Measurements from ENCODE around the gene POFUT2.
A peak's percentile ranks its signal among the peaks of the same experiment; 100 is the strongest.

POFUT2 gene

DNA sequence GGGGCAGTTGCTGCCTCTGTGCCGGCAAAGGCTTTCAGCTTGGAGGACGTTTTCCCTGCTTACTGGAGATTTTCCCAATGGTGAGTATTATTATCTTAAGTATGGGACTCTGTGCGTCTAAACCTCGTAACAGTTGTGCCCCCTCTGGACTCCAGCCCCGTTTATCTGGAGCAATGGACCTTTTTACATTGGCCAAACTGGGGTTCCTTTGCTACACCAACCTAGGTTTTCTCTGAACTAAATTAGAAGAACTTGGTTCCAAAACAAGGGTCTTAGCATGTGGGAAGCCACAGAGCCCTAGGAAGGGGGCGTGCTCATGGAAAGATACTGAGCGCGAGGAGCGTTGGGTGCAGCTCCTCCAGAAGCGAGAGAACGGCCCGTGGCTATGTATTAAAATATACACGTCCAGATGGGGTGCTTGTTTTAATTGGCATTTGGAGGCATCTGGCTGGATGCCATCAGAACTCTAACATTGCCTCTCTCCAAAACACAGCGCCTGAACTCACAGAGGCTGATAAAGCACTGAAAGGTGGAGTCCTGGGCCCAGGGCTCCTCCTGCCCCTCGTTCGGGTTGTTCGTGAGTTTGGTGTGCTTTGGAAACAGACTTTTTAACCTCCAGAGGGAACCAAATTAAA lies 28.4 kb downstream of the POFUT2 start:
- TF ChIP-seq FOXM1 (IDR thresholded peaks at IDR 0.05; ENCODE audit: borderline replicate concordance, low read depth) = no peak
- TF ChIP-seq TAF1 (IDR thresholded peaks at IDR 0.05; ENCODE audit: low read depth) = no peak
- TF ChIP-seq, protein P1, sequence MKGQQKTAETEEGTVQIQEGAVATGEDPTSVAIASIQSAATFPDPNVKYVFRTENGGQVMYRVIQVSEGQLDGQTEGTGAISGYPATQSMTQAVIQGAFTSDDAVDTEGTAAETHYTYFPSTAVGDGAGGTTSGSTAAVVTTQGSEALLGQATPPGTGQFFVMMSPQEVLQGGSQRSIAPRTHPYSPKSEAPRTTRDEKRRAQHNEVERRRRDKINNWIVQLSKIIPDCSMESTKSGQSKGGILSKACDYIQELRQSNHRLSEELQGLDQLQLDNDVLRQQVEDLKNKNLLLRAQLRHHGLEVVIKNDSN (IDR thresholded peaks at IDR 0.05) = no peak
- TF ChIP-seq, protein P2, sequence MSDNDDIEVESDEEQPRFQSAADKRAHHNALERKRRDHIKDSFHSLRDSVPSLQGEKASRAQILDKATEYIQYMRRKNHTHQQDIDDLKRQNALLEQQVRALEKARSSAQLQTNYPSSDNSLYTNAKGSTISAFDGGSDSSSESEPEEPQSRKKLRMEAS (IDR thresholded peaks at IDR 0.05) = no peak
- no peak for TF ChIP-seq ZBTB7A (IDR thresholded peaks at IDR 0.05; ENCODE audit: low read depth)
- TF ChIP-seq TCF12 (IDR thresholded peaks at IDR 0.05; ENCODE audit: low read depth) = no peak
- no peak for TF ChIP-seq YY1 (IDR thresholded peaks at IDR 0.05; ENCODE audit: low read depth)
- TF ChIP-seq EGR1 (IDR thresholded peaks at IDR 0.05) = no peak

DNA sequence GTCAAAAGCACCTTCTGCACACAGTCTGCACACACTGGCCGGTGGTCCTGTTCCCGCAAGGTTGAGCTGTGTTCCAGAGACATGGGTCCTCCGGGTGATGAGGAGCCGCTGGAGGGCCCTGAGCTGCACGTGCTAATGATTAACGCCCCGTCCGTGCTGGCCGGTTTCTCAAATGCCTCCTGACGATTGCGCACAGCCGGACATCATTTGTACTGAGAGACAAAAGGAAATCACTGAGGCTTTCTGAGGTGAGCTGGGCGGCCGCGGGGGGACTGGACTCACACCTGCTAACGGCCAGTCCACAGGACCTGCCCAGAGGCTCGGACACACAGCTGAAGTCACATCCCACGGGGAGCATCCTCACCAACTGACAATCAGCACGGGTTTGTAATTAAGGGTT lies 29.2 kb downstream of the POFUT2 start:
- TF ChIP-seq, protein P2 (IDR thresholded peaks at IDR 0.05) = no peak
- TF ChIP-seq NFIC (IDR thresholded peaks at IDR 0.05) = no peak

DNA sequence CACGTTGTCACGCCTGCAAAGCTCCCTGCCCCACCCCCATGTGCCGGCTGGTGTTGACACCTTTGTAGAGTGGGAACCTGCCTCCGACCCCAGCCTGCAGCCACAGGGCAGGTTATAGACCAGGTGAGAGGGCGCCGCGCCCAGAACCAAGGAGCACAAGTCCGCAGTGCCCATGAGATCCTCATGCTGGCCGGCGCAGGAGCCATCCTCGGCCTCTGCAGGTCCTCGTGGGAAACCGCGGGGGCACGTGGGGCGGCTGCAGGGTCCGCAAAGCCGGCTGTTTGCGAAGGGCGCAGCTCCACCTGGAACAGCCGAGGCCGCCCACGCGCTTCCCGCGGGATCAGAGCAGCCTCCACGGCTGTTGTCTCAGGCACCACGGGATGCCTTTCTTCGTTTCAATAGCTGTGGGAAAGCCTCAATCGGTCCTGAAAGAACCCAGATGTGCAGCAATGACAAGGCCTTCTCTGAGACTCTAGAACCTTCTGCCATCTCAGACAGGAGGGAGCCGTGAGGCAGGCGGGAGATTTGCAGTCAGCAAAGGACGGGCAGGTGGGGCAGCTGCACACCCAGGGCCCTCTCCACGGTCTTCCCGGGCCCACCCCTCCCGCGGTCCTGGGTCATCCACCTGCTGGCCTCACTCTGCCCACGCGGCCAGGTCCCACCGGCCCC lies 29.9 kb downstream of the POFUT2 start:
- TF ChIP-seq EGR1 (IDR thresholded peaks at IDR 0.05) (peak; percentile 20; the same call in 1 of the 2 replicates), FOXM1 (IDR thresholded peaks at IDR 0.05; ENCODE audit: borderline replicate concordance, low read depth) (no peak)

DNA sequence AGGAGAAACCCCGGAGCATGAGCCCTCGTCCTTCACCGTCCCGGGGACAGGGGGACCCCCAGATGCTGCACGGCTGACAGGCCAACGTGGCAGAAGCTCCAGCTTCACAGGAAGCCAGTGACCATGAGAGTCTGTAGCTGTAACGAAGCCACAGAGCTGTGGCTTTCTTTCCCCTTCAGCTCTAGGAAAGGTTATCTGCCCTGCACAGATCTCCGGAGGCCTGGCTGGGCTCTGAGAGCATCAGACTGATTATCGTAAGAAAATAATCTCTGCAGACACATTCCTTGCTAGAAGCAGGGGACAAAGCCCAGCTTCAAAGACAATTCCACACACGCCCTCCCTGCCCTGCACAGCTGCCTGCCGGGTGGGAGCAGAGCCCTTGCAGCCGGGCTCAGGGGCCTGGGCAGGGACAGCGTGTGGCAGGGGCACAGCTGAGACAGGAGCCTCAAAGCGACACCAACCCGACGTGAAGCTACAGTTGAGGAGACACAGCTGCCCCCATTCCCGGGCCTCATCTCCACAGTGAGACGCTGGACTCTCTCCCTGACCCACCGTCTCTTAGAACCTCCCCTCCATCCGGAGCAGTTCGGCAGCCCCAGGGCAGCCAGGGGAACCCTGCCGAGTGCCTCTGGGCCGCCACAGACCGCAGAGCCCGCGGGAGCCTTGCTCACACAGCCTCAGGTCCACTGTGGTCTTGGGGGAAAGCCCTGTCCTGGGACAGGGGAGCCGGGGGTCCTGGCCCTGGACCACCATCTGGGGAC lies 30.6 kb downstream of the POFUT2 start:
- no peak for TF ChIP-seq CREB1 (IDR thresholded peaks at IDR 0.05; ENCODE audit: low read depth)
- TF ChIP-seq FOXM1 (IDR thresholded peaks at IDR 0.05; ENCODE audit: borderline replicate concordance, low read depth) = no peak
- TF ChIP-seq, protein P1 (IDR thresholded peaks at IDR 0.05) = no peak
- TF ChIP-seq, protein P2 (IDR thresholded peaks at IDR 0.05) = no peak
- TF ChIP-seq, protein P3, sequence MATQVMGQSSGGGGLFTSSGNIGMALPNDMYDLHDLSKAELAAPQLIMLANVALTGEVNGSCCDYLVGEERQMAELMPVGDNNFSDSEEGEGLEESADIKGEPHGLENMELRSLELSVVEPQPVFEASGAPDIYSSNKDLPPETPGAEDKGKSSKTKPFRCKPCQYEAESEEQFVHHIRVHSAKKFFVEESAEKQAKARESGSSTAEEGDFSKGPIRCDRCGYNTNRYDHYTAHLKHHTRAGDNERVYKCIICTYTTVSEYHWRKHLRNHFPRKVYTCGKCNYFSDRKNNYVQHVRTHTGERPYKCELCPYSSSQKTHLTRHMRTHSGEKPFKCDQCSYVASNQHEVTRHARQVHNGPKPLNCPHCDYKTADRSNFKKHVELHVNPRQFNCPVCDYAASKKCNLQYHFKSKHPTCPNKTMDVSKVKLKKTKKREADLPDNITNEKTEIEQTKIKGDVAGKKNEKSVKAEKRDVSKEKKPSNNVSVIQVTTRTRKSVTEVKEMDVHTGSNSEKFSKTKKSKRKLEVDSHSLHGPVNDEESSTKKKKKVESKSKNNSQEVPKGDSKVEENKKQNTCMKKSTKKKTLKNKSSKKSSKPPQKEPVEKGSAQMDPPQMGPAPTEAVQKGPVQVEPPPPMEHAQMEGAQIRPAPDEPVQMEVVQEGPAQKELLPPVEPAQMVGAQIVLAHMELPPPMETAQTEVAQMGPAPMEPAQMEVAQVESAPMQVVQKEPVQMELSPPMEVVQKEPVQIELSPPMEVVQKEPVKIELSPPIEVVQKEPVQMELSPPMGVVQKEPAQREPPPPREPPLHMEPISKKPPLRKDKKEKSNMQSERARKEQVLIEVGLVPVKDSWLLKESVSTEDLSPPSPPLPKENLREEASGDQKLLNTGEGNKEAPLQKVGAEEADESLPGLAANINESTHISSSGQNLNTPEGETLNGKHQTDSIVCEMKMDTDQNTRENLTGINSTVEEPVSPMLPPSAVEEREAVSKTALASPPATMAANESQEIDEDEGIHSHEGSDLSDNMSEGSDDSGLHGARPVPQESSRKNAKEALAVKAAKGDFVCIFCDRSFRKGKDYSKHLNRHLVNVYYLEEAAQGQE (IDR thresholded peaks at IDR 0.05; ENCODE audit: low read depth) = no peak
- no peak for TF ChIP-seq NFIC (IDR thresholded peaks at IDR 0.05)
- no peak for TF ChIP-seq YY1 (IDR thresholded peaks at IDR 0.05; ENCODE audit: low read depth)
- TF ChIP-seq RAD21 (IDR thresholded peaks at IDR 0.05; ENCODE audit: low read depth) = no peak
- no peak for TF ChIP-seq TAF1 (IDR thresholded peaks at IDR 0.05; ENCODE audit: low read depth)
- TF ChIP-seq CEBPB (IDR thresholded peaks at IDR 0.05) = no peak
- no peak for TF ChIP-seq TCF12 (IDR thresholded peaks at IDR 0.05; ENCODE audit: low read depth)
- TF ChIP-seq ZBTB7A (IDR thresholded peaks at IDR 0.05; ENCODE audit: low read depth) = no peak
- no peak for TF ChIP-seq TEAD4 (IDR thresholded peaks at IDR 0.05)
- no peak for TF ChIP-seq EGR1 (IDR thresholded peaks at IDR 0.05)
- TF ChIP-seq EP300 (IDR thresholded peaks at IDR 0.05; ENCODE audit: borderline replicate concordance) = no peak

DNA sequence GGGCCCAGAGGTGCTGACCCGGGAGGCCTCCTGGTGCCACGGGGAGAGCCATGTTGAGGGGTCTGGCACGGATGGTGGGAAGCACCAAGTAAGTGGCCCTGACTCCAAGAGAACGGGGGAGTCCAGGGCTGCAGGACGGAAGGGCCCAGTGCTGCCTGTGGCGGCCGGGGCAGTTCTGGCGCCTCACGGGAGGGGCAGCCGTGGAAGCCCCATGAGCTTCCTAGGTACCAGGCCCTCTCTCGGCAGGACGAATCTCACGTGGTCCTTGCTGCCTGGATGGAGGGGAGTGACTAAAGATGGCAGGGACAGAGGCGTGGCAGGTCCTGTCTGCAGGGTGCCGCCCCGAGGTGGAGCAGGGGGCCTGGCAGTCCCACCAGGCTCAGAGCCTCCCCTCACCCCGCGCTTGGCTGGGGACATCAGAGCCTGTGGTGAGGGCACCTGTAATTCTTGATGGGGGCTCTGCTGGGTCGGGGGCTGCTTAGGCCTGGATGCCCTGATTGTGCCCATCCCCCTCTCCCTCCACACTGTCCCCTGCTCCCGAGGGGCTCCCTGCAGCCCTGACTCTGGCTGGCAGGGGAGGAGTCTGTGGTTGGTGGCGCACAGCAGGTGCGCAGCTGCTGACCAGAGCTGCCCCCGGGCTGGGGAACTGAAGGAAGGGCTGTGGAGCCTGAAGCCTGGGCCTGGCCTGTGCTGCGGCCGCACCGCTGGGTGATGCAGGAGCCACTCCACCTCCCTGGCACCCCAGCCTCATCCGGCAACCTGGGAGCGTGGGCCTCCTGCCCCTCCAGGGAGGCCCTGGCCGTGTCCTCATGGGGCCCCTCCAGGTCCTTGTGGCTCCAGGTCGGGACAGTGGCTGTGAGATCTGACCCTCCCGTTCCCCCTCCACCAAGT lies 31.4 kb downstream of the POFUT2 start:
- no peak for TF ChIP-seq FOXM1 (IDR thresholded peaks at IDR 0.05; ENCODE audit: borderline replicate concordance, low read depth)
- no peak for TF ChIP-seq ZBTB7A (IDR thresholded peaks at IDR 0.05; ENCODE audit: low read depth)
- TF ChIP-seq, protein P1 (IDR thresholded peaks at IDR 0.05) = no peak

DNA sequence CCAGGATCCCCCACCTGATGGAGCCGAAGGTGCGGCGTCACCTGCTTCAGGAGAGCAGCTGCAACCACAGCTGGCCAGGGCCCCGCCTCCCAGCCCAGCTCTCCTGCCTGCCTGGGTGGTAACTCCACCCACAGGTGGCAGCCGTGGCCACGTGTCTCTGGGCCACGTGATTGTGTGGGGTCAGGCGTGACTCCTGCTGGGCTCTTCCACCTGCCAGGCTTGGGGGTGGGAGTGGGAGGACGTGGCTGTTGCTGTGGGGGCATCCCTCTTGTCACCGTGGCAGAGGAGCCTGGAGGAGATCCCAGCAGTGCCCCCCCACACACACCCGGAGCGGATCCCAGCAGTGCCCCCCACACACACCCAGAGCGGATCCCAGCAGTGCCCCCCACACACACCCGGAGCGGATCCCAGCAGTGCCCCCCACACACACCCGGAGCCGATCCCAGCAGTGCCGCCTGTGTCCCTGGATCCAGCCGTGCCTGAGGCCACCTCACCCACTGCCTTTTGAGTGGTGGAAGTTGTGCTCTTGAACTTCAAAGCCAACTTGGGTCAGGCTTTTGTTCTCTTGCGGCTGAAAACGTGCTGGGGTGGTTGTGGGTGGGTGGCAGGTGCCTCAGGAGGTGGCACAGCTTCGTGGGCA lies 32.2 kb downstream of the POFUT2 start:
- TF ChIP-seq, protein P2 (IDR thresholded peaks at IDR 0.05) = peak; percentile 90
- TF ChIP-seq FOXM1 (IDR thresholded peaks at IDR 0.05; ENCODE audit: borderline replicate concordance, low read depth) (no peak), EGR1 (IDR thresholded peaks at IDR 0.05) (0 out of 2 replicates have a peak, but pooled peaks have one; percentile 39), YY1 (IDR thresholded peaks at IDR 0.05; ENCODE audit: low read depth) (no peak)
- TF ChIP-seq, protein P1 (IDR thresholded peaks at IDR 0.05) = peak; percentile 98

Measured in Ishikawa (cell line).